ENCODE data around the gene HYCC1. TPM values are rescaled to one million over a fixed set of nuclear protein-coding genes. Genes with fewer than 3 reads are reported as not detected.

HYCC1 gene
- total and polyA plus RNA-seq, 9 donors: 8.3 to 27.4 (median 24.2) TPM

DNA sequence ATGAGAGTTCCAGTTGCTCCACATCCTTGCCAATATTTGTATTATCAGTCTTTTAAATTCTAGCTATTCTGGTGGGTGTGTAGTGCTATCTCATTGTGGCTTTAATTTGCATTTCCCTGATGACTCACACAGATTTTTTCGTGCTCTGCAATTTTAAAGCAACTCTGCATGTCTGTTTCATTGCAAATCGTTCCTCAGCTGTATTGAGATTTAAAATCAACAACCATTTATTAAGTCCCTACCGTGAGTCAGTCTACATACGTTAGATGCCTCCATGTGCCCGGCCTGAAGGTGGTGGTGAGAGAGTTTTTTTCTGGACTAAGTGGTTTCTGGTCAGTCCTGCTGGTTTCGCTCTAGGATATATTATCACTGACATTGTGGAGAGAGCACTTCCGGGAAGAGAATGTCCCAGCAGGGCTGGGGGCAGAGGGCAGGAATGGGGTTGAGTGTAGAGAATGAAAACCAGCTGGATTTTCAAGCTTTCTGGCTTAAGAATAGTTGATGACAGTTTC is 8.4 kb upstream of the HYCC1 start:
- WGBS, 3 donors: 53 to 55% (median 54%) methylated on average over 7 of the region's 7 CpGs
- TF ChIP-seq EP300 (IDR thresholded peaks at IDR 0.05) (no peak), POLR2A (IDR thresholded peaks at IDR 0.05) (no peak)
- TF ChIP-seq, protein P1, sequence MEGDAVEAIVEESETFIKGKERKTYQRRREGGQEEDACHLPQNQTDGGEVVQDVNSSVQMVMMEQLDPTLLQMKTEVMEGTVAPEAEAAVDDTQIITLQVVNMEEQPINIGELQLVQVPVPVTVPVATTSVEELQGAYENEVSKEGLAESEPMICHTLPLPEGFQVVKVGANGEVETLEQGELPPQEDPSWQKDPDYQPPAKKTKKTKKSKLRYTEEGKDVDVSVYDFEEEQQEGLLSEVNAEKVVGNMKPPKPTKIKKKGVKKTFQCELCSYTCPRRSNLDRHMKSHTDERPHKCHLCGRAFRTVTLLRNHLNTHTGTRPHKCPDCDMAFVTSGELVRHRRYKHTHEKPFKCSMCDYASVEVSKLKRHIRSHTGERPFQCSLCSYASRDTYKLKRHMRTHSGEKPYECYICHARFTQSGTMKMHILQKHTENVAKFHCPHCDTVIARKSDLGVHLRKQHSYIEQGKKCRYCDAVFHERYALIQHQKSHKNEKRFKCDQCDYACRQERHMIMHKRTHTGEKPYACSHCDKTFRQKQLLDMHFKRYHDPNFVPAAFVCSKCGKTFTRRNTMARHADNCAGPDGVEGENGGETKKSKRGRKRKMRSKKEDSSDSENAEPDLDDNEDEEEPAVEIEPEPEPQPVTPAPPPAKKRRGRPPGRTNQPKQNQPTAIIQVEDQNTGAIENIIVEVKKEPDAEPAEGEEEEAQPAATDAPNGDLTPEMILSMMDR (IDR thresholded peaks at IDR 0.05): no peak
- intact Hi-C loops (cut with DNase I): no loop called here
- no peaks in the 10 kb centered on the region for H3K9me3 ChIP-seq
- H3K27me3 ChIP-seq: no peaks in the 10 kb centered on the region
- no peak overlapping the region for H3K27ac ChIP-seq
- no peaks in the 10 kb centered on the region for H3K36me3 ChIP-seq
- H3K4me3 ChIP-seq: no peak overlapping the region
- no peak for DNase-seq
- H3K4me1 ChIP-seq (ENCODE audit: insufficient read depth): no peaks in the 10 kb centered on the region

DNA sequence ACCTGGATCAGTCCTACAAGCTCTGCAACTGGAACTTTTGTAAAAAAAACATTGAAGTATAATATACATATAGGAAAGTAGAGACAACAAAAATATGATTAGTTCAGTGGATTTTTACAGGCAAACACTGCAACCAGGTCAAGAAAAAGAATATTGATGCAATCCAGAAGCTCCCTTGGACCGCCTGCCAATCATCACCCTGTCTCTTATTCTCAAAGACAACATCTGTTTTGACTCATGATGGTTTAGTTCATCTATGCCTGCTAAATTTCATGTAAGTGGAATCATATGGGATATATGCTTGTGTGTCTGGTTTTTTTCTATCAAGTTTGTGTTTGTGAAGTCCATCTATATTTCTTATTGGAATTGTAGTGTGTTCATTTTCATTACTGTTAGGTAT is 7.7 kb upstream of the HYCC1 start:
- Histone ChIP-seq H3K36me3 (no peaks in the 10 kb centered on the region), H3K27me3 (no peaks in the 10 kb centered on the region), H3K9me3 (no peaks in the 10 kb centered on the region), H3K27ac (no peak overlapping the region), H3K4me3 (no peak overlapping the region), H3K4me1 (ENCODE audit: insufficient read depth) (no peaks in the 10 kb centered on the region)
- WGBS, 3 donors: 42 to 96% (median 93%) methylated on average over 1 of the region's 1 CpG
- intact Hi-C loops (cut with DNase I): no loop called here
- DNase-seq: no peak
- TF ChIP-seq, protein P1 (IDR thresholded peaks at IDR 0.05): no peak
- TF ChIP-seq POLR2A (IDR thresholded peaks at IDR 0.05): no peak
- TF ChIP-seq EP300 (IDR thresholded peaks at IDR 0.05): no peak

- TF ChIP-seq EP300 (IDR thresholded peaks at IDR 0.05) (no peak), POLR2A (IDR thresholded peaks at IDR 0.05) (no peak)
- TF ChIP-seq, protein P1 (IDR thresholded peaks at IDR 0.05): no peak
Measured at GRCh38 chr7:23020742-23021401, 6.9 kb upstream of the HYCC1 start.

GRCh38 chr7:23018750-23019149 is 4.8 kb upstream of the HYCC1 start:
- no peak overlapping the region for H3K4me3 ChIP-seq
- no peak for TF ChIP-seq EP300 (IDR thresholded peaks at IDR 0.05)
- TF ChIP-seq, protein P1 (IDR thresholded peaks at IDR 0.05): no peak
- no peak for TF ChIP-seq POLR2A (IDR thresholded peaks at IDR 0.05)
- DNase-seq: no peak
- no peaks in the 10 kb centered on the region for H3K4me1 ChIP-seq (ENCODE audit: insufficient read depth)
- no peak overlapping the region for H3K27ac ChIP-seq
- no peaks in the 10 kb centered on the region for H3K36me3 ChIP-seq
- no peaks in the 10 kb centered on the region for H3K9me3 ChIP-seq
- 62 to 67% (median 66%) methylated on average over 6 of the region's 6 CpGs for WGBS, 3 donors
- H3K27me3 ChIP-seq: no peaks in the 10 kb centered on the region
- intact Hi-C loops (cut with DNase I): loop anchor here in 2 of 4 donors (10.0 kb wide), 1 partner anchor 164 kb away; no protein-coding TSS in a partner anchor

More at GRCh38 chr7:23020742-23021401, 6.9 kb upstream of the HYCC1 start:
- 29 to 61% (median 35%) methylated on average over 3 of the region's 3 CpGs for WGBS, 3 donors
- Histone ChIP-seq H3K27ac (no peak overlapping the region), H3K27me3 (no peaks in the 10 kb centered on the region), H3K4me3 (no peak overlapping the region), H3K36me3 (no peaks in the 10 kb centered on the region), H3K4me1 (ENCODE audit: insufficient read depth) (no peaks in the 10 kb centered on the region), H3K9me3 (no peaks in the 10 kb centered on the region)
- DNase-seq: no peak
- intact Hi-C loops (cut with DNase I): no loop called here
